HFFc6 (cell line): Measurements from ENCODE around the gene PTS. TPM values are rescaled to one million over a fixed set of nuclear protein-coding genes. Genes with fewer than 3 reads are reported as not detected.

ENCODE experiments used
- DNase-seq: peaks from one replicate; pipeline ENCODE4 v3.0.0-alpha.2; 2018
- H3K27ac Mint-ChIP-seq: 2 replicates; pipeline ENCODE4 v1.8.0; 2020; ENCODE audit warnings: mild to moderate bottlenecking, mixed read lengths
- H3K27me3 Mint-ChIP-seq: 2 replicates; pipeline ENCODE4 v1.8.0; 2021; ENCODE audit warnings: mild to moderate bottlenecking, moderate library complexity, mixed read lengths; ENCODE audit not compliant: insufficient read depth
- H3K36me3 Mint-ChIP-seq: 2 replicates; pipeline ENCODE4 v1.8.0; 2021; ENCODE audit warnings: low read depth, mixed read lengths
- H3K4me1 Mint-ChIP-seq: 2 replicates; pipeline ENCODE4 v1.8.0; 2020; ENCODE audit warnings: low read depth, mixed read lengths
- H3K4me3 Mint-ChIP-seq: 2 replicates; pipeline ENCODE4 v1.8.0; 2020; ENCODE audit warnings: mild to moderate bottlenecking, moderate library complexity, mixed read lengths
- H3K9me3 Mint-ChIP-seq: 2 replicates; pipeline ENCODE4 v1.8.0; 2020; ENCODE audit warnings: mild to moderate bottlenecking, mixed read lengths
- CTCF ChIP-seq: fragments of 200-600 bp; sonication (generic); IDR thresholded peaks from 2 replicates; pipeline ENCODE4 v1.5.0; 2021; ENCODE audit warnings: antibody characterized with exemption, mild to moderate bottlenecking
- total RNA-seq, 6 experiments: library from RNA; stranded (reverse); fragmentation: NEBNext Ultra II Directional; extraction: Animal tissue kit (Norgen Biotek cat#: 25700); gene quantifications; 2 replicates in 1 of 6; 3 replicates in 5 of 6; pipeline ENCODE4 v1.2.3, GENCODE V29; 2021

PTS gene
- total RNA-seq, 6 experiments from 2014 or later, result 73.1 to 78.9 (median 75.7) TPM

DNA sequence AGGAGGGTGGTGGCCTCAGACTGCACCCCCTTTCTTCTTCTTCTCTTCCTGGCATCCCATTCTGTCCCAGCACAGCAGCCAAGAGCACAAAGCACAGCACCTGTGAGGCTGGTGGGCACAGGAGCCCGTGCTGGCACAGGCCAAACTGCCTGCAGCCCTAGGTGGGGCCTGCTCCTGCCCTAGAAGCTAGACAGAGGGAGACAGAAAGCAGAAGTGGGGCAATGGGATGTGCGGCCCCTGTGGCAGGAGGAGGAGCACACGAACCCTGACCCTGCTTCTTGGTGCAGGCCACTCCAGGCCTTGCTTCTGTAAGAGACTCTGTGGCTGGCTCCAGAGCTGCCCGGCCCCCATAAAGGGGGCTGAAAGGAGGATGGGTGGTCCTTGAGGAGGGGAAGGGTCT, 3.9 kb upstream of the PTS start:
- Mint-ChIP-seq H3K27ac (no peak overlapping the region), H3K36me3 (peaks cover 4% of the 10 kb centered on the region; the same call in 1 of the 2 replicates), H3K4me3 (no peak overlapping the region), H3K4me1 (peaks cover 28% of the 10 kb centered on the region), H3K9me3 (no peaks in the 10 kb centered on the region), H3K27me3 (peaks cover 7% of the 10 kb centered on the region)
- no peak for DNase-seq
- TF ChIP-seq CTCF, result no peak

GRCh38 chr11:112223121-112223520, 3.1 kb upstream of the PTS start:
- Mint-ChIP-seq H3K27ac (0 out of 2 replicates have a peak overlapping the region, but pooled peaks have one; percentile 3), H3K4me1 (peaks cover 36% of the 10 kb centered on the region), H3K27me3 (peaks cover 7% of the 10 kb centered on the region), H3K9me3 (no peaks in the 10 kb centered on the region), H3K4me3 (no peak overlapping the region), H3K36me3 (peaks cover 9% of the 10 kb centered on the region)
- DNase-seq, result no peak
- no peak for TF ChIP-seq CTCF

- no peak for TF ChIP-seq CTCF
- Mint-ChIP-seq H3K4me3 (no peak overlapping the region), H3K36me3 (peaks cover 17% of the 10 kb centered on the region), H3K27ac (no peak overlapping the region), H3K27me3 (peaks cover 7% of the 10 kb centered on the region), H3K4me1 (peaks cover 45% of the 10 kb centered on the region), H3K9me3 (no peaks in the 10 kb centered on the region)
- DNase-seq, result no peak
Measured at GRCh38 chr11:112223754-112224532, 2.3 kb upstream of the PTS start.

- TF ChIP-seq CTCF, result no peak
- Mint-ChIP-seq H3K27me3 (peaks cover 5% of the 10 kb centered on the region), H3K9me3 (no peaks in the 10 kb centered on the region), H3K36me3 (peaks cover 35% of the 10 kb centered on the region), H3K4me1 (peaks cover 56% of the 10 kb centered on the region), H3K4me3 (peak overlapping the region; percentile 93), H3K27ac (peak overlapping the region; percentile 100)
- DNase-seq, result peak; percentile 75
Measured at GRCh38 chr11:112225753-112226061, 521 bp upstream of the PTS start.

DNA sequence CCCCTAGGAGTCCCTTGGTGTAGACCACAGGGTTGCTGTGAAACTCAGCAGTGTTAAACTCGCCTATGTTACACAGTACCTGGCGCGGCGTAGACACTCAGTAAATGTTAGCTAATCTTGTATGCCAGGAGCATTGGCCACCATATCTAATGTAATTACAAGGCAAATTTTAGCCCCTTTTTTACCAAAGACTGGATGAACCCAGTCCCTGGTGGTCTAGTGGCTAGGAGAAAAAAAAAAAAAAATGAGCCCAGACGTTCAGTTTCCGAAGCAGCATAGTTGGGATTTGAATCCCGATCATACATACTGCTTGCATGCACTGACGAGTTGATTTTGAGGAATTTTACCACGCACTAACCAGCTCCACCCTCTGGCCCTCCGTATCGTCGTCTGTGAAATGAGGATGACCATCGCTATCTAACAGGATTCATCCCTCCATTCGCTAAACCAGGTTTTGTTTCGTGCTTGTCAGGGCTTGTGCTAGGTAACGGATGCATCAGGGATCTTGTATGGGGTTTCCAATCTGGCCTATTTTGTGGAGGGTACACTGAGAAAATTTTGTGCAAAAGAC, 688 bp downstream of the PTS start:
- no peak for TF ChIP-seq CTCF
- no peaks in the 10 kb centered on the region for H3K9me3 Mint-ChIP-seq
- peak; percentile 27 for DNase-seq
- H3K27me3 Mint-ChIP-seq, result peaks cover 5% of the 10 kb centered on the region
- H3K36me3 Mint-ChIP-seq, result peaks cover 45% of the 10 kb centered on the region
- H3K27ac Mint-ChIP-seq, result peak overlapping the region; percentile 100
- H3K4me1 Mint-ChIP-seq, result peaks cover 56% of the 10 kb centered on the region
- H3K4me3 Mint-ChIP-seq, result peak overlapping the region; percentile 93
